ENCODE results near the gene TRMT10A.

TRMT10A gene

GRCh38 chr4:99587803-99588202 is 24.0 kb upstream of the TRMT10A start:
- Histone ChIP-seq H3K9me3 (ENCODE audit: low read length) (no peaks in the 10 kb centered on the region), H3K27ac (ENCODE audit: low read depth, low read length, poor library complexity, severe bottlenecking) (no peak overlapping the region), H3F3A (ENCODE audit: insufficient read depth, low read length) (no peaks in the 10 kb centered on the region), H2AFZ (ENCODE audit: low read length) (no peak overlapping the region), H3K79me2 (ENCODE audit: insufficient read depth, low read length) (no peaks in the 10 kb centered on the region), H3K9ac (ENCODE audit: low read length) (no peak overlapping the region), H3K4me2 (ENCODE audit: low read length) (no peak overlapping the region), H3K27me3 (ENCODE audit: insufficient read depth, low read length) (no peaks in the 10 kb centered on the region), H3K4me1 (ENCODE audit: insufficient read depth, low read length, severe bottlenecking) (no peaks in the 10 kb centered on the region), H3K9me2 (ENCODE audit: low read depth, low read length) (no peaks in the 10 kb centered on the region), H4K20me1 (ENCODE audit: insufficient read depth, low read length) (no peaks in the 10 kb centered on the region), H3K36me3 (ENCODE audit: insufficient read depth, low read length) (no peaks in the 10 kb centered on the region), H3K4me3 (ENCODE audit: low read depth, low read length, poor library complexity, severe bottlenecking) (no peak overlapping the region)
- TF ChIP-seq CTCF (IDR thresholded peaks at IDR 0.05; ENCODE audit: low read length) (no peak), EZH2 (IDR thresholded peaks at IDR 0.05; ENCODE audit: borderline replicate concordance, low read length) (no peak)

GRCh38 chr4:99587309-99587708 is 23.5 kb upstream of the TRMT10A start:
- no peak overlapping the region for H2AFZ ChIP-seq (ENCODE audit: low read length)
- no peak for TF ChIP-seq EZH2 (IDR thresholded peaks at IDR 0.05; ENCODE audit: borderline replicate concordance, low read length)
- TF ChIP-seq CTCF (IDR thresholded peaks at IDR 0.05; ENCODE audit: low read length): no peak
- H3K27me3 ChIP-seq (ENCODE audit: insufficient read depth, low read length): no peaks in the 10 kb centered on the region

GRCh38 chr4:99586797-99587196 is 23.0 kb upstream of the TRMT10A start:
- Histone ChIP-seq H3K4me3 (ENCODE audit: low read depth, low read length, poor library complexity, severe bottlenecking) (no peak overlapping the region), H3F3A (ENCODE audit: insufficient read depth, low read length) (no peaks in the 10 kb centered on the region), H3K9me2 (ENCODE audit: low read depth, low read length) (no peaks in the 10 kb centered on the region), H3K27ac (ENCODE audit: low read depth, low read length, poor library complexity, severe bottlenecking) (no peak overlapping the region), H3K27me3 (ENCODE audit: insufficient read depth, low read length) (no peaks in the 10 kb centered on the region), H3K36me3 (ENCODE audit: insufficient read depth, low read length) (no peaks in the 10 kb centered on the region), H4K20me1 (ENCODE audit: insufficient read depth, low read length) (no peaks in the 10 kb centered on the region), H3K9ac (ENCODE audit: low read length) (no peak overlapping the region), H3K4me1 (ENCODE audit: insufficient read depth, low read length, severe bottlenecking) (no peaks in the 10 kb centered on the region), H3K4me2 (ENCODE audit: low read length) (no peak overlapping the region), H3K79me2 (ENCODE audit: insufficient read depth, low read length) (no peaks in the 10 kb centered on the region), H3K9me3 (ENCODE audit: low read length) (no peaks in the 10 kb centered on the region), H2AFZ (ENCODE audit: low read length) (no peak overlapping the region)
- TF ChIP-seq CTCF (IDR thresholded peaks at IDR 0.05; ENCODE audit: low read length) (no peak), EZH2 (IDR thresholded peaks at IDR 0.05; ENCODE audit: borderline replicate concordance, low read length) (no peak)

More at GRCh38 chr4:99587309-99587708, 23.5 kb upstream of the TRMT10A start:
- Histone ChIP-seq H3F3A (ENCODE audit: insufficient read depth, low read length) (no peaks in the 10 kb centered on the region), H3K4me2 (ENCODE audit: low read length) (no peak overlapping the region), H3K9ac (ENCODE audit: low read length) (no peak overlapping the region), H3K9me2 (ENCODE audit: low read depth, low read length) (no peaks in the 10 kb centered on the region), H3K79me2 (ENCODE audit: insufficient read depth, low read length) (no peaks in the 10 kb centered on the region), H3K4me3 (ENCODE audit: low read depth, low read length, poor library complexity, severe bottlenecking) (no peak overlapping the region), H3K36me3 (ENCODE audit: insufficient read depth, low read length) (no peaks in the 10 kb centered on the region), H3K27ac (ENCODE audit: low read depth, low read length, poor library complexity, severe bottlenecking) (no peak overlapping the region), H3K4me1 (ENCODE audit: insufficient read depth, low read length, severe bottlenecking) (no peaks in the 10 kb centered on the region), H3K9me3 (ENCODE audit: low read length) (no peaks in the 10 kb centered on the region), H4K20me1 (ENCODE audit: insufficient read depth, low read length) (no peaks in the 10 kb centered on the region)
